ENCODE measurements around the gene FOXO4.

DNA sequence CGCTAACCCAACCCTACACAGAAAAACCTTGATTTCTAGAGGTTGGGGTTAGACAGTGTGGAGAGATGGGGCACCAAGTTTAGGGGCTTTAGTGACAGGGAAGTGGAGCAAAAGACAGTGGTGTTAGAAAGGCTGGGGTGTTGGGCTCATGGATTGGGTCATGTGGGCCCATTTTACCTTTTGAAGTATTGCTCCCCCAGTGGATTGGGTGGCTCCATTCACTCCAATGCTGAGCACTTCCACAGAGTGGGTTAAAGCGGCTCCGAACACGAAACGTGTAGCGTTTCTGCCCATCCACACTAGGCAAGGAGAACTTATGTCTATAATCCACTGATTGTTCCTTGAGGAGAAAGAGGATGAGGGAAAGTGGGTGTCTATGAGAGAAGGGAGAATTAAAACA is 13.4 kb downstream of the FOXO4 start:
- TF ChIP-seq, protein P1, sequence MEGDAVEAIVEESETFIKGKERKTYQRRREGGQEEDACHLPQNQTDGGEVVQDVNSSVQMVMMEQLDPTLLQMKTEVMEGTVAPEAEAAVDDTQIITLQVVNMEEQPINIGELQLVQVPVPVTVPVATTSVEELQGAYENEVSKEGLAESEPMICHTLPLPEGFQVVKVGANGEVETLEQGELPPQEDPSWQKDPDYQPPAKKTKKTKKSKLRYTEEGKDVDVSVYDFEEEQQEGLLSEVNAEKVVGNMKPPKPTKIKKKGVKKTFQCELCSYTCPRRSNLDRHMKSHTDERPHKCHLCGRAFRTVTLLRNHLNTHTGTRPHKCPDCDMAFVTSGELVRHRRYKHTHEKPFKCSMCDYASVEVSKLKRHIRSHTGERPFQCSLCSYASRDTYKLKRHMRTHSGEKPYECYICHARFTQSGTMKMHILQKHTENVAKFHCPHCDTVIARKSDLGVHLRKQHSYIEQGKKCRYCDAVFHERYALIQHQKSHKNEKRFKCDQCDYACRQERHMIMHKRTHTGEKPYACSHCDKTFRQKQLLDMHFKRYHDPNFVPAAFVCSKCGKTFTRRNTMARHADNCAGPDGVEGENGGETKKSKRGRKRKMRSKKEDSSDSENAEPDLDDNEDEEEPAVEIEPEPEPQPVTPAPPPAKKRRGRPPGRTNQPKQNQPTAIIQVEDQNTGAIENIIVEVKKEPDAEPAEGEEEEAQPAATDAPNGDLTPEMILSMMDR (IDR thresholded peaks at IDR 0.05 in 4 of 5, conservative IDR thresholded peaks at IDR 0.05 in 1 of 5) = no peak
- TF ChIP-seq POLR2A (IDR thresholded peaks at IDR 0.05) = no peak
